ENCODE data around the gene GUCA1A.
"Not testable (repeated sequence)": the region's sequence is repeated elsewhere in the genome, so short reads cannot be mapped to it uniquely, and the experiment has no call there.

Gene GUCA1A

DNA sequence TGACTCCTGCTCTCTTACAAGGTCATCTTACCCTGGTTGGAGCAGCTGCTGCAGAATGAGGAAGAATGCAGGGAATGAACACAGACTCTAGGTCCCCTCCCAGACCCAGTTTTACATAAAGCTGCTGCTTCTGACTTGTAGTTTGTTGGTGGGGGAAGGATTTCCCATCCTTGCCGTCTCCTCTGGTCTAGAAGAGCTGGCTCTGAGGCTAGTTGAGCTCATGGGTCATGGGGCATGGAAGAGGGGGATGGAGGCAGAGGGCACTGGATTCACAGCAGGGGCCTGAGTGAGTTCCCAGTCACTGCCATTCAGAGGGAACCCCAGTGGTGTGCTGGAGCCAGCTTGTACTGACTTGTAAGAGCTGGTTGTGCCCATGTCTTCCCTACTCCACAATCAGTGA lies 9.2 kb upstream of the GUCA1A start:
- TF ChIP-seq, protein P1, sequence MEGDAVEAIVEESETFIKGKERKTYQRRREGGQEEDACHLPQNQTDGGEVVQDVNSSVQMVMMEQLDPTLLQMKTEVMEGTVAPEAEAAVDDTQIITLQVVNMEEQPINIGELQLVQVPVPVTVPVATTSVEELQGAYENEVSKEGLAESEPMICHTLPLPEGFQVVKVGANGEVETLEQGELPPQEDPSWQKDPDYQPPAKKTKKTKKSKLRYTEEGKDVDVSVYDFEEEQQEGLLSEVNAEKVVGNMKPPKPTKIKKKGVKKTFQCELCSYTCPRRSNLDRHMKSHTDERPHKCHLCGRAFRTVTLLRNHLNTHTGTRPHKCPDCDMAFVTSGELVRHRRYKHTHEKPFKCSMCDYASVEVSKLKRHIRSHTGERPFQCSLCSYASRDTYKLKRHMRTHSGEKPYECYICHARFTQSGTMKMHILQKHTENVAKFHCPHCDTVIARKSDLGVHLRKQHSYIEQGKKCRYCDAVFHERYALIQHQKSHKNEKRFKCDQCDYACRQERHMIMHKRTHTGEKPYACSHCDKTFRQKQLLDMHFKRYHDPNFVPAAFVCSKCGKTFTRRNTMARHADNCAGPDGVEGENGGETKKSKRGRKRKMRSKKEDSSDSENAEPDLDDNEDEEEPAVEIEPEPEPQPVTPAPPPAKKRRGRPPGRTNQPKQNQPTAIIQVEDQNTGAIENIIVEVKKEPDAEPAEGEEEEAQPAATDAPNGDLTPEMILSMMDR (IDR thresholded peaks at IDR 0.05; ENCODE audit: low read depth, low read length), result no peak
- H3K4me3 ChIP-seq (ENCODE audit: low read depth, low read length), result no peak overlapping the region

DNA sequence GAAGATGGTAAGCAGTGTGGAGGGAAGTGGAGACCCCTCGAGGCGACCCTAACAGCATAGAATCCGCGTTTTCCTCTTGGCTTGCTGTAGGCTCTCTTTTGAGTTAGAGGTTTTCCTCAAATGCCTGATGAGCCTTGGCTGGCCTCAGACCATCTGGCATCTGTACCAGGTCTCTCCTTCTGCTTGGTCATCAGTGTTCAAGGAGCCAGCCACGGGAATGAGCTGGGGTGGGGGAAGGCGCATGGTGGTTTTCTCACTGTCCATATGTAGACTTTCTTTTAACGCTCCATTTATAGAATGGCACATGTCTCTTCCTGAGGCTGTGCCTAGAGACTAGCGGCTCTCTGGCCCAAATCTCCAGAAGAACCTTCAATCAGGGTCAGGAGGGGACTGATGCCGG lies 8.1 kb upstream of the GUCA1A start:
- H3K4me3 ChIP-seq (ENCODE audit: low read depth, low read length), result no peak overlapping the region
- TF ChIP-seq, protein P1 (IDR thresholded peaks at IDR 0.05; ENCODE audit: low read depth, low read length), result no peak

DNA sequence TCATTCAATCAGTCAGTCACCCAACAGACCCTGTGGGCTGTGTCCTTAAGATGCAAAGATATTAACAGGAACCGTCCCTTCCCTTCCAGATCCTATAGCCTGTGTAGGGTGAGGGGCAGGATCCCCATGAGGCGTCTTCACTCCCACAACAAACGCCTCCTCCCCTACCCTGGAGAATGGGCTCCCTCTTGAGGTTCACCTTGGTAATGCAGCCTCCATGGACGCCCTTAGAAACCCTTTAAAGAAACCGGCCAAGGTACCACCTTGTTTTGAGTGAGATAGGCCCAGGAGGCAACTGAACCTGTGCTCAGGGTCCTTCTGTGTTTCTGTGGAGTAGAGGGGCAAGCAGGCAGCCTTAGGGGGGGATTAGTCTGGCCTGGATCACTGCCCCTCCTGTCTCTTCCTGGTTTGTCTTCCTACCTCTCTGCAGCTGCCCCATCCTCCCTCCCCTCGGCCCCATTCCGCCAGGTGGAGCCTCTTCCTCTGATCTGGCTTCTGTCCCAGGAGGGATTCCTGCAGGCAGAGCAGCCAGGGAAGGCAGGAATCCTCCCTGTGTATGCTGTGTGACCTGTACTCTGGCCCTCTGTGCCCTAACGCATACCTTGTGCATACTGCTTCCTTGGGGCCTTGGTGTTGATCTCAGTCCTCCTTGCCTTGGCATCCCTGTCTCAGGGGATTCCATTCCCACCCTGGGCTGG lies 6.6 kb upstream of the GUCA1A start:
- TF ChIP-seq, protein P1 (IDR thresholded peaks at IDR 0.05; ENCODE audit: low read depth, low read length), result peak; percentile 97
- H3K4me3 ChIP-seq (ENCODE audit: low read depth, low read length), result no peak overlapping the region

DNA sequence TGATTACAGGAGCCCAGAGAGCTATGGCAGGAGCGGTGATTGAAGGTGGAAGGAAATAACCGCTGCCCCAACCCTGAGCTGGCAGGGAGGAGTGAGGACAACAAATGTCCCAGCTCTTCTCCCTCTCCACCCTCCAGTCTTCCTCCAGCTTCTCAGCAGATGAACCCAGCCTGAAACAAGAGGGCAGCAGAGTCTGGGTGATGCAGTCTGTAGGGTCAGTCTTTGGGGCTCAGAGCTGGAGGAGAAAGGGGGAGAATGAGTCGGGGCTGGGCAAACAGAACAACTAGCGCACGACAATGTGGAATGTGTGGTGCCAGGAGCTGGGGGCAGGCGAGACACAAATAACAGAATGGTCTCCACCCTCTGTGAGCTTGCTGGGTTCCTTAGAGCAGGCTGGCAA lies 4.5 kb upstream of the GUCA1A start:
- TF ChIP-seq, protein P1 (IDR thresholded peaks at IDR 0.05; ENCODE audit: low read depth, low read length), result peak; percentile 31; the same call in 1 of the 2 replicates
- H3K4me3 ChIP-seq (ENCODE audit: low read depth, low read length), result no peak overlapping the region

DNA sequence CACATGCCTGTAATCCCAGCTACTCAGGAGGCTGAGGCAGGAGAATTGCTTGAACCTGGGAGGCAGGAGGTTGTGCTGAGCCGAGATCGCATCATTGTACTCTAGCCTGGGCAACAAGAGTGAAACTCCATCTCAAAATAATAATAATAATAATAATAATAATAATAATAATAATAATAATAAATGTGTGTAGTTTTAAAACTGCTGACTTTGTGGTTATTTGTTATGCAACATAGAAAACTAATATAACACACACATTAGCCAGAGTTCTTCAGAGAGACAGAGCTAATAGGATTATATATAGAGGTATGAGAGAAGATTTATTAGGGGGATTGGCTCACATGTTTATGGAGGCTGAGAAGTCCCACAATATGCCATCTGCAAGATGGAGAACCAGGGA lies 3.4 kb upstream of the GUCA1A start:
- H3K4me3 ChIP-seq (ENCODE audit: low read depth, low read length), result not testable (repeated sequence)

DNA sequence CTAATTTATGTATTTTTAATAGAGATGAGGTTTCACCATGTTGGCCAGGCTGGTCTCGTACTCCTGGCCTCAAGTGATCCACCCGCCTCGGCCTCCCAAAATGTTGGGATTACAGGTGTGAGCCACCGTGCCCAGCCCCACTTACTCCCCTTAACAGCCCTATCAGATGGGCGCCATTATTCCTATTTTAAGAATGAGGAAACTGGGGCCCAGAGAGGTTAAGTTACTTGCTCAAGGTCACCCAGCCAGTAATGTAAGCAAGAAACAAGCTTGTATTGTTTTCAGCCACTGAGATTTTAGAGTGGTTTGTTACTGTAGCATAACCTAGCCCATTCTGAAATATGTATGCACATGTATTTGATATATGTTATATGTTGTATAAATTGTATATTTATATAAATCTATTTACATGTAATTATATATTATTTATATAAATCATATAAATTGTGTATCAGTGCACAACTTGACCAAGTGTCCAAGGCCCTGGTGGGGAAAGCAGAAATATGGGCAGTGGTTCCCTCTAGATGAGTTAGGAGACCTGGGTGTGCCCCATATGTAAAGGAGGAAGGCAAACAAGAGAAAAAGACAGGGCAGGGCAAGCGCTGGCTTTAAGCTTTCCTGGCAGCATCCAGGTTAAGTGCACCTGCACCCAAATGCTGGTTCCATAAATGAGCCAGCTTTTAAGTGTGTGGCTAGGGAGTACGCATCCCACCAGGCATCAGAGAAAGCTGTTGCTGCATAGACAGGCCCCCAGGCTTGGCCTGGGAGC lies 1.2 kb upstream of the GUCA1A start:
- TF ChIP-seq, protein P1 (IDR thresholded peaks at IDR 0.05; ENCODE audit: low read depth, low read length), result no peak
- no peak overlapping the region for H3K4me3 ChIP-seq (ENCODE audit: low read depth, low read length)

DNA sequence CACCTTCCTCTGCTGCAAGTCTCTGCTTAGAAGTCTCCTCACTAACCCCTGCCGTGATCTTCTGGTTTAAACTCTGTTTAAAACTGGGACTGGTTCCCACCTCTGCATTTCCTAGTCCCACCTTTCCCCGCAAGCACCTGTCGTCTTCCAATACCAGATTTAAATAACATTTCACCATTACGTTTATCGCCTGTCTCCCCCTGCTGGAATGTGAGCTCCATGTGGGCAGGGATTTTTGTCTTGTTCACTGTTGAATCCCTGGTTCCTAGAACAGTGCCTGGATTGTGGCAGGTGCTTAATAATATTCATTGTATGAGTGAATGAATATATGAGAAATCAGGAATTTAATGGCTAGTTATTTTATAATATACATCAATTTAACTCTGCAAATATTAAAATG lies 2.7 kb downstream of the GUCA1A start:
- TF ChIP-seq, protein P1 (IDR thresholded peaks at IDR 0.05; ENCODE audit: low read depth, low read length), result peak; percentile 12; the same call in 1 of the 2 replicates
- no peak overlapping the region for H3K4me3 ChIP-seq (ENCODE audit: low read depth, low read length)

Measured in WI38 (cell line).